PFSK-1 (cell line): ENCODE measurements around the gene KCNC3.

ENCODE experiments used
- FOXP2 ChIP-seq: optimal IDR thresholded peaks from 2 replicates; pipeline ENCODE3; 2011; ENCODE audit warnings: borderline replicate concordance, control low read depth, inconsistent platforms; ENCODE audit not compliant: insufficient read depth; ENCODE audit errors: extremely low read length, extremely low read depth
- POLR2AphosphoS5 ChIP-seq: IDR thresholded peaks from 2 replicates; pipeline ENCODE4 v1.6.1; 2012; ENCODE audit warnings: low read depth, mild to moderate bottlenecking, control low read depth, low read length, moderate library complexity
- REST ChIP-seq, 2 experiments: IDR thresholded peaks; 2 replicates each; pipeline versions ENCODE4 v1.6.1 to v1.8.0; 2011 to 2012; ENCODE audit warnings: low read depth in 2 of 2, low read length in 2 of 2, control low read depth in 1 of 2, inconsistent platforms in 1 of 2, mild to moderate bottlenecking in 1 of 2, moderate library complexity in 1 of 2; ENCODE audit not compliant: insufficient read depth in 1 of 2
- SIN3A ChIP-seq: IDR thresholded peaks from 2 replicates; pipeline ENCODE4 v1.6.1; 2012; ENCODE audit warnings: mild to moderate bottlenecking, low read length, moderate library complexity, borderline replicate concordance; ENCODE audit not compliant: insufficient read depth
- TAF1 ChIP-seq: IDR thresholded peaks from 2 replicates; pipeline ENCODE4 v1.6.1; 2012; ENCODE audit warnings: low read length, control low read depth, borderline replicate concordance; ENCODE audit not compliant: insufficient read depth

The KCNC3 gene

DNA sequence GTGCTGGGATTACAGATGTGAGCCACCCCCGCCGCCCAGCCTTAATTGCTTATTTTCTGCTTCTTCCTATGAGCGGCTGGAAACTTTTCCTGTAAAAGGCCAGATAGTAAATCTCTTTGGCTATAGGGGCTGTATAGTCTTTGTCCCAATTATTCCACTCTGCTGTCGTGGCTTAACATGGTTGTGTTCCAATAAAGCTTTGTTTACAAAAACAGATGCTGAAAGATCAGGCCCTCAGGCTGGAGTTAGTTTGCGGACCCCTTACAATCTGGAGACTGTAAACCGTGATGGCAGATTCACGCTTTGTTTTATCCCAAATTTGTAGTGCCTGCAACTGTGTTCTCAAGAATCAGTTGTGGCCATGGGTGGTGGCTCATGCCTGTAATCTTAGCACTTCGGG is 10.7 kb downstream of the KCNC3 start:
- TF ChIP-seq REST (IDR thresholded peaks at IDR 0.05; ENCODE audit: insufficient read depth in 1 of 2, low read depth in 2 of 2, low read length in 2 of 2), result no peak
- TF ChIP-seq SIN3A, result no peak
- TF ChIP-seq FOXP2, result no peak

DNA sequence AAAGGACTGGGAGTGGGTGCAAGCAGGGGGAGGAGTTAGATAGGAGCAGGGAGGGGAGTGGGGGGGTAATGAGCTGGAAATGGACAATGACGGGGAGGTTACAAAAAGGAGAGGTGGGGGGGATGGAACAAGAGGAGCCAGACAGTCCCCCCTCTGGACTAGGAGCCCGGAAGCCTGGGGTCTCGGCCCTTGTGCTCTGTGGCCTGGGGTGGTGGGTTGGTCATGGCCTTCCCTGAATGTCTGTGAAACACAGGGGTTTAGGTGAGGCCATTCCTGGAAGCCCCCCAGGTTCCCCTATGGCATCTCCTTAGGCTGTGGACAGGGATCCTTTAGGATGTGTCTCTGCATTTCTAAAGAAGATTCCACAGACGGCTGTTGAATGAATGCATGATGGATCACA is 12.1 kb downstream of the KCNC3 start:
- TF ChIP-seq SIN3A (no peak), TAF1 (no peak), REST (IDR thresholded peaks at IDR 0.05; ENCODE audit: insufficient read depth in 1 of 2, low read depth in 2 of 2, low read length in 2 of 2) (no peak), FOXP2 (no peak), POLR2AphosphoS5 (no peak)

GRCh38 chr19:50315773-50316448 is 13.3 kb downstream of the KCNC3 start:
- TF ChIP-seq TAF1 (no peak), SIN3A (no peak), REST (IDR thresholded peaks at IDR 0.05; ENCODE audit: insufficient read depth in 1 of 2, low read depth in 2 of 2, low read length in 2 of 2) (no peak), FOXP2 (no peak), POLR2AphosphoS5 (no peak)

DNA sequence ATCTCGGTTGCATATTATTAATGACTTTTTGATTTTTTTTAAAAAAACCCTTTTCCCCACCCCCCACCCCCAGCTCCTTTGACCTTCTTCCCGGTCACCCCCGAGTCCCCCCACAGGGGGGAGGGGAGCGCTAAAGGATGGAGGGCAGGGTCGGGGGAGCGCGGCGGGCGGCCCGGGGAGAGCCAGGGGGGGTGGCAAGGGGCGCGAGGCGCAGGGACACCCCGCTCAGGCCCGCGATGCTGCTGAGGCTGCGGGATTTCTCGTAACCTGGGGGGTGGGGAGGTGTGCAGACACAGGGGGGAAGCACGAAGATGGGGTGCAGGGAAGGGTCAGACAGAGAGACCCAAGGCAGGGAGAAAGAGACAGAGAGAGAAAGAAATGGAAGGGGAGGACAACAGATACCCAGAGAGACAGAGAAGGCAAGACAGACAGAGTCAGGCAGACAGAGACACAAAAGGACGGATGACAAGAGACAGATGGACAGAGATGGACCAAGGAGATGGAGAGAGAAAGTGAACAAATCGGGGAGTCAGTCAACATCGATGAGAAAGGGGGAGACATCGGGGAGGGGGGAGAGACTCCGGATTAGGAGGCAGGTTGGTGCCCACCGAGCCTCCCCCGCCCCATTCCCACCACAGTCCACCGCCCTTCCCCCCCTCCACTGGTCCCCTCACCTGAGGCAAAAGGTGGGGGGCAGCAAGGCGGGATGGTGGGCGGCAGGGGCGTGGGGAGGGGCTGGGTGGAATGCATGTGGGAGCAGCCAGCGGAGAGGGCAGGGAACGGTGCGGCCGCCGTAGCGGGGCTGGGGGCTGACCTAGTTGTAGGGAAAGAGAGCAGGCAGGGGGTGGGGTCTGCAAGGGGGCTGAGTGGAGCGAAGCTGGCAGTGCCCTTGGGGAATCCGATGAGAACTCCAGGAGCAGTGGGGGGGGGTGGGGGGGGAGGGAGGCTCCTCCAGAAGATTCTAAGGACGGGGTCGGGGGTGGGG is 14.2 kb downstream of the KCNC3 start:
- TF ChIP-seq TAF1, result no peak
- TF ChIP-seq REST (IDR thresholded peaks at IDR 0.05; ENCODE audit: insufficient read depth in 1 of 2, low read depth in 2 of 2, low read length in 2 of 2), result no peak
- no peak for TF ChIP-seq FOXP2
- TF ChIP-seq POLR2AphosphoS5, result no peak
